GM12872 (cell line): ENCODE results near the gene LGALS8.

Experiments
- CTCF ChIP-seq: IDR thresholded peaks from 3 replicates; pipeline ENCODE4 v1.5.1; 2011; ENCODE audit warnings: low read depth, mild to moderate bottlenecking, low read length, moderate library complexity; ENCODE audit not compliant: insufficient read depth

The LGALS8 gene

GRCh38 chr1:236514703-236515442, 8.9 kb upstream of the LGALS8 start:
- TF ChIP-seq CTCF = no peak

GRCh38 chr1:236515443-236515958, 8.3 kb upstream of the LGALS8 start:
- no peak for TF ChIP-seq CTCF

GRCh38 chr1:236516929-236517704, 6.7 kb upstream of the LGALS8 start:
- TF ChIP-seq CTCF = no peak

- TF ChIP-seq CTCF = no peak
These were observed 5.5 kb upstream of the LGALS8 start for GRCh38 chr1:236518322-236518721.

GRCh38 chr1:236520445-236521005, 3.3 kb upstream of the LGALS8 start:
- no peak for TF ChIP-seq CTCF

- TF ChIP-seq CTCF = no peak
These were observed 662 bp upstream of the LGALS8 start for GRCh38 chr1:236522937-236523703.
